ENCODE measurements around the gene ARL15. TPM values are rescaled to one million over a fixed set of nuclear protein-coding genes. Genes with fewer than 3 reads are reported as not detected.

ARL15 gene
- total RNA-seq, 1 experiment from 2014 or later: 140 TPM

GRCh38 chr5:54024466-54024865 is 285.9 kb downstream of the ARL15 start:
- intact Hi-C loops (cut with micrococcal nuclease; ENCODE audit: unreplicated experiment): no loop called here
- no peak for TF ChIP-seq CTCF (IDR thresholded peaks at IDR 0.05; ENCODE audit: insufficient read depth in 1 of 2, low read depth in 1 of 2, low read length in 1 of 2, severe bottlenecking in 1 of 2, unreplicated experiment in 1 of 2)
- ChIA-PET CTCF (no interaction called here), POLR2A (no interaction called here)
- Mint-ChIP-seq H3K9me3 (ENCODE audit: unreplicated experiment) (no peaks in the 10 kb centered on the region), H3K4me1 (ENCODE audit: low read depth, unreplicated experiment) (peaks cover 39% of the 10 kb centered on the region), H3K27ac (ENCODE audit: unreplicated experiment) (no peak overlapping the region), H3K27me3 (ENCODE audit: insufficient read depth, unreplicated experiment) (no peaks in the 10 kb centered on the region), H3K36me3 (ENCODE audit: insufficient read depth, unreplicated experiment) (peaks cover 13% of the 10 kb centered on the region), H3K4me3 (ENCODE audit: unreplicated experiment) (no peak overlapping the region)
- no TSS peak for BruUV-seq (replicated peaks)
- Histone ChIP-seq H3K27me3 (replicated peaks; ENCODE audit: control insufficient read depth, insufficient read depth, low read length) (no peaks in the 10 kb centered on the region), H3K4me3 (ENCODE audit: low read depth, low read length) (no peak overlapping the region), H3K9me3 (no peaks in the 10 kb centered on the region), H3K36me3 (ENCODE audit: control insufficient read depth, insufficient read depth, low read length) (no peaks in the 10 kb centered on the region), H3K4me1 (peaks cover 44% of the 10 kb centered on the region)
- no peak for DNase-seq

DNA sequence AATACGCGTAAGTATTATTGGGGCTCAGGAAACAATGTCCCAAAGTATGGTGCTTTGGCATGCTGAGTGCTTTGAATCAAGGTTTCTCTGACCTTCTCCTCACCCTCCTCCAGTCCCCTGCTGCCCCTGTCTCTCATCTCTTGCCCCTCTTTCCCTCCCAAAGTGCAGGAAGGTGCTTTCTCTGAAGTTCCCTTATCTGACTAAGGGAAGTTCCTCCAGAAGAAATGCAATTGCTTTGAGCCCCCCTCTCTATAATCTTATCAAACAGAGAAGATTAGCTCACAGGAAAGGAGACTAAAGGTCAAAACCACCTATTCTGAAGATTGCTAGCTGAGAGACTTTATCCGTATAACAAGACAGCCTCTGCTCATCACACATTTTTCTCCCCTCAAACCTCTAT is 288.1 kb downstream of the ARL15 start:
- H3K27me3 Mint-ChIP-seq (ENCODE audit: insufficient read depth, unreplicated experiment): no peaks in the 10 kb centered on the region
- peak overlapping the region; percentile 42 for H3K4me3 Mint-ChIP-seq (ENCODE audit: unreplicated experiment)

GRCh38 chr5:54021431-54022164 is 288.8 kb downstream of the ARL15 start:
- H3K4me1 ChIP-seq: peaks cover 44% of the 10 kb centered on the region
- Mint-ChIP-seq H3K27me3 (ENCODE audit: insufficient read depth, unreplicated experiment) (no peaks in the 10 kb centered on the region), H3K9me3 (ENCODE audit: unreplicated experiment) (no peaks in the 10 kb centered on the region), H3K27ac (ENCODE audit: unreplicated experiment) (peak overlapping the region; percentile 60), H3K4me1 (ENCODE audit: low read depth, unreplicated experiment) (peaks cover 39% of the 10 kb centered on the region), H3K4me3 (ENCODE audit: unreplicated experiment) (peak overlapping the region; percentile 42), H3K36me3 (ENCODE audit: insufficient read depth, unreplicated experiment) (peaks cover 21% of the 10 kb centered on the region)
- ChIA-PET CTCF (no interaction called here), POLR2A (no interaction called here)
- no peak for TF ChIP-seq CTCF (IDR thresholded peaks at IDR 0.05; ENCODE audit: insufficient read depth in 1 of 2, low read depth in 1 of 2, low read length in 1 of 2, severe bottlenecking in 1 of 2, unreplicated experiment in 1 of 2)
- H3K27me3 ChIP-seq (replicated peaks; ENCODE audit: control insufficient read depth, insufficient read depth, low read length): no peaks in the 10 kb centered on the region
- H3K9me3 ChIP-seq: no peaks in the 10 kb centered on the region
- H3K36me3 ChIP-seq (ENCODE audit: control insufficient read depth, insufficient read depth, low read length): no peaks in the 10 kb centered on the region
- no peak overlapping the region for H3K4me3 ChIP-seq (ENCODE audit: low read depth, low read length)
- no peak for DNase-seq
- intact Hi-C loops (cut with micrococcal nuclease; ENCODE audit: unreplicated experiment): loop anchor here (1.0 kb wide), 1 partner anchor 13 kb away; no protein-coding TSS in a partner anchor
- TSS peak; percentile 10 for BruUV-seq (replicated peaks)

More for the DNA sequence above, 288.1 kb downstream of the ARL15 start:
- intact Hi-C loops (cut with micrococcal nuclease; ENCODE audit: unreplicated experiment): loop anchor here (1.0 kb wide), 1 partner anchor 14 kb away; no protein-coding TSS in a partner anchor
- no peak overlapping the region for H3K4me3 ChIP-seq (ENCODE audit: low read depth, low read length)
- POLR2A ChIA-PET: no interaction called here
- H3K9me3 Mint-ChIP-seq (ENCODE audit: unreplicated experiment): no peaks in the 10 kb centered on the region
- TF ChIP-seq CTCF (IDR thresholded peaks at IDR 0.05; ENCODE audit: insufficient read depth in 1 of 2, low read depth in 1 of 2, low read length in 1 of 2, severe bottlenecking in 1 of 2, unreplicated experiment in 1 of 2): no peak
- peak in 1 of 2 experiments; percentile 16 for DNase-seq
- H3K9me3 ChIP-seq: no peaks in the 10 kb centered on the region
- H3K36me3 ChIP-seq (ENCODE audit: control insufficient read depth, insufficient read depth, low read length): no peaks in the 10 kb centered on the region
- CTCF ChIA-PET: no interaction called here
- no peaks in the 10 kb centered on the region for H3K27me3 ChIP-seq (replicated peaks; ENCODE audit: control insufficient read depth, insufficient read depth, low read length)
- peak overlapping the region; percentile 60 for H3K27ac Mint-ChIP-seq (ENCODE audit: unreplicated experiment)
- H3K36me3 Mint-ChIP-seq (ENCODE audit: insufficient read depth, unreplicated experiment): peaks cover 15% of the 10 kb centered on the region
- BruUV-seq (replicated peaks): no TSS peak
- peaks cover 39% of the 10 kb centered on the region for H3K4me1 Mint-ChIP-seq (ENCODE audit: low read depth, unreplicated experiment)
- peaks cover 44% of the 10 kb centered on the region for H3K4me1 ChIP-seq

Data from Caco-2 (cell line).